Astrocyte (in vitro differentiated cells and primary cell): Measurements from ENCODE around the gene PRKG1. TPM values are rescaled to one million over a fixed set of nuclear protein-coding genes. Genes with fewer than 3 reads are reported as not detected.

Experiments used
- DNase-seq: peaks from one replicate; pipeline ENCODE4 v3.0.0-alpha.2; 2010; ENCODE audit warnings: low read depth
- FAIRE-seq: peaks from 2 replicates; lab custom pipeline; 2011; peaks lifted over from hg19 to GRCh38; lab: Jason Lieb, UNC
- H2AFZ ChIP-seq: 2 replicates; pipeline ENCODE4 v1.6.0; 2012; ENCODE audit warnings: low read depth, low read length, inconsistent platforms
- H3K27ac ChIP-seq: 2 replicates; pipeline ENCODE4 v1.5.1; 2011; ENCODE audit warnings: low read depth, low read length, inconsistent platforms
- H3K27me3 ChIP-seq: 2 replicates; pipeline ENCODE4 v1.6.0; 2011; ENCODE audit warnings: low read length, inconsistent platforms; ENCODE audit not compliant: insufficient read depth
- H3K36me3 ChIP-seq: 2 replicates; pipeline ENCODE4 v1.5.1; 2011; ENCODE audit warnings: low read length, inconsistent platforms; ENCODE audit not compliant: insufficient read depth
- H3K4me1 ChIP-seq: 2 replicates; pipeline ENCODE4 v1.5.1; 2011; ENCODE audit warnings: low read length, inconsistent platforms; ENCODE audit not compliant: insufficient read depth
- H3K4me2 ChIP-seq: 2 replicates; pipeline ENCODE4 v1.6.0; 2012; ENCODE audit warnings: low read length, inconsistent platforms
- H3K4me3 ChIP-seq: 2 replicates; pipeline ENCODE4 v1.5.1; 2011; ENCODE audit warnings: low read depth, mild to moderate bottlenecking, low read length, inconsistent platforms; ENCODE audit not compliant: insufficient read depth
- H3K79me2 ChIP-seq: 2 replicates; pipeline ENCODE4 v1.6.0; 2012; ENCODE audit warnings: mild to moderate bottlenecking, low read length, inconsistent platforms; ENCODE audit not compliant: insufficient read depth
- H3K9ac ChIP-seq: 2 replicates; pipeline ENCODE4 v1.6.0; 2012; ENCODE audit warnings: mild to moderate bottlenecking, low read length, inconsistent platforms
- H3K9me3 ChIP-seq: 2 replicates; pipeline ENCODE4 v1.5.1; 2012; ENCODE audit warnings: low read depth, mild to moderate bottlenecking, low read length, inconsistent platforms; ENCODE audit not compliant: insufficient read depth
- H4K20me1 ChIP-seq: 2 replicates; pipeline ENCODE4 v1.6.0; 2012; ENCODE audit warnings: low read length, inconsistent platforms; ENCODE audit not compliant: insufficient read depth
- H3K27ac Mint-ChIP-seq: one replicate; pipeline ENCODE4 v1.8.0; 2021; ENCODE audit warnings: mild to moderate bottlenecking, mixed read lengths; ENCODE audit not compliant: unreplicated experiment
- H3K27me3 Mint-ChIP-seq: one replicate; pipeline ENCODE4 v1.8.0; 2021; ENCODE audit warnings: low read depth, mixed read lengths; ENCODE audit not compliant: unreplicated experiment
- H3K36me3 Mint-ChIP-seq: one replicate; pipeline ENCODE4 v1.8.0; 2021; ENCODE audit warnings: low read depth, mixed read lengths; ENCODE audit not compliant: unreplicated experiment
- H3K4me1 Mint-ChIP-seq: one replicate; pipeline ENCODE4 v1.8.0; 2021; ENCODE audit warnings: low read depth, mixed read lengths; ENCODE audit not compliant: unreplicated experiment
- H3K4me3 Mint-ChIP-seq: one replicate; pipeline ENCODE4 v1.8.0; 2021; ENCODE audit warnings: mild to moderate bottlenecking, moderate library complexity, mixed read lengths; ENCODE audit not compliant: unreplicated experiment
- H3K9me3 Mint-ChIP-seq: one replicate; pipeline ENCODE4 v1.8.0; 2021; ENCODE audit warnings: mild to moderate bottlenecking, mixed read lengths; ENCODE audit not compliant: unreplicated experiment
- EZH2 ChIP-seq: IDR thresholded peaks from 2 replicates; pipeline ENCODE4 v1.6.1; 2012; ENCODE audit warnings: mild to moderate bottlenecking, low read length, inconsistent platforms; ENCODE audit not compliant: insufficient read depth
- total RNA-seq: library from RNA; stranded (reverse); gene quantifications from 2 replicates; pipeline ENCODE4 v1.2.1, GENCODE V29; 2021
- TF ChIP-seq, protein P1 (sequence below): IDR thresholded peaks from 2 replicates; pipeline ENCODE4 v1.5.1; 2011; ENCODE audit warnings: low read depth, mild to moderate bottlenecking, inconsistent platforms, low read length, moderate library complexity; ENCODE audit not compliant: insufficient read depth

Gene PRKG1
- total RNA-seq, 1 donor from 2014 or later: 3.1 TPM

DNA sequence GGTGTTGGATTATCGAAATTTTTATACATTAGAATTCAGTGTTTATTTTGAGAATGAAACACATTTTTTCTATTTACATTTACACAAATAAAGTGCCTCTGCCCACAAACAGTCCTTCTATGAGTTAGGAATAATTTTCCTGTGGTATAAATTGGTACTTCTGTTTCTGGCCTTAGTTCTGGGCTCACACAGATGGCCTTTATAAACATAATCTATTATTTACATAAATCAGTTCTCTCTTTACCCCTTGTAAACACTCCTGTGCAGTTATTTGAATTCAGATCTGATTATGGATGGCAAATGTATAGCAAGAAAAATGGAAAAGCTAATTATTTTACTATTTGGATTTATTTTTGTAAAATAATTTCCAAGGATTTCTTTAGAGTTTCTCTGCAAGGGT, 143.2 kb downstream of the PRKG1 start:
- Histone ChIP-seq H3K36me3 (no peaks in the 10 kb centered on the region), H3K9ac (no peak overlapping the region), H3K27me3 (no peaks in the 10 kb centered on the region), H2AFZ (no peak overlapping the region), H3K4me1 (no peaks in the 10 kb centered on the region), H3K27ac (no peak overlapping the region), H3K79me2 (no peaks in the 10 kb centered on the region), H3K4me2 (no peak overlapping the region), H3K4me3 (no peak overlapping the region), H4K20me1 (no peaks in the 10 kb centered on the region), H3K9me3 (no peaks in the 10 kb centered on the region)
- H3K27ac Mint-ChIP-seq: no peak overlapping the region
- H3K9me3 Mint-ChIP-seq: no peaks in the 10 kb centered on the region
- TF ChIP-seq, protein P1, sequence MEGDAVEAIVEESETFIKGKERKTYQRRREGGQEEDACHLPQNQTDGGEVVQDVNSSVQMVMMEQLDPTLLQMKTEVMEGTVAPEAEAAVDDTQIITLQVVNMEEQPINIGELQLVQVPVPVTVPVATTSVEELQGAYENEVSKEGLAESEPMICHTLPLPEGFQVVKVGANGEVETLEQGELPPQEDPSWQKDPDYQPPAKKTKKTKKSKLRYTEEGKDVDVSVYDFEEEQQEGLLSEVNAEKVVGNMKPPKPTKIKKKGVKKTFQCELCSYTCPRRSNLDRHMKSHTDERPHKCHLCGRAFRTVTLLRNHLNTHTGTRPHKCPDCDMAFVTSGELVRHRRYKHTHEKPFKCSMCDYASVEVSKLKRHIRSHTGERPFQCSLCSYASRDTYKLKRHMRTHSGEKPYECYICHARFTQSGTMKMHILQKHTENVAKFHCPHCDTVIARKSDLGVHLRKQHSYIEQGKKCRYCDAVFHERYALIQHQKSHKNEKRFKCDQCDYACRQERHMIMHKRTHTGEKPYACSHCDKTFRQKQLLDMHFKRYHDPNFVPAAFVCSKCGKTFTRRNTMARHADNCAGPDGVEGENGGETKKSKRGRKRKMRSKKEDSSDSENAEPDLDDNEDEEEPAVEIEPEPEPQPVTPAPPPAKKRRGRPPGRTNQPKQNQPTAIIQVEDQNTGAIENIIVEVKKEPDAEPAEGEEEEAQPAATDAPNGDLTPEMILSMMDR: no peak
- no peak for TF ChIP-seq EZH2
- H3K4me3 Mint-ChIP-seq: no peak overlapping the region
- no peak for FAIRE-seq
- peaks cover 5% of the 10 kb centered on the region for H3K4me1 Mint-ChIP-seq
- H3K36me3 Mint-ChIP-seq: no peaks in the 10 kb centered on the region
- no peak for DNase-seq
- H3K27me3 Mint-ChIP-seq: no peaks in the 10 kb centered on the region

DNA sequence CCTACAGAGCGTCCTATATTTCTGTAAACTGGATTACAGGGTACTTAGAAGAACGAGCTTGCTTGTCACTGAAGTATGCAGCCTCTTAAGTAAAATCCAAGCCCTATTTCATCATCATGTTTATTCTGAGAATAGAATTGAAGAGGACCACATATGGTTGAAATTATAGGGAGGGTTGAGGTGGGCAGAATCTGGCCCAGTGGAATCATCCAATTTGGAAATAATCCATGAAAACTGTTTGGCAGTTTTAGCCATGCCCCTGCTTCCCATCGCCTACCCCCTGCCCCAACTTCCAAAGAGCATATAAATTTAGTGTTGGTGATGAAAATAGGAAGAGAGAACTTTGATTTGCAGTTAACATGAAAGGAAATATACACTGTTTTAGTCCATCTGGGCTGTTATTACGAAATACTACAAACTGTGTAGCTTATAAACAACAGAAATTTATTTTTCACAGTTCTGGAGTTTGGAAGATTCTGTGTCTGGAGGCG, 150.4 kb downstream of the PRKG1 start:
- no peak for TF ChIP-seq EZH2
- TF ChIP-seq, protein P1: no peak
- Histone ChIP-seq H3K9ac (no peak overlapping the region), H3K4me3 (no peak overlapping the region), H3K36me3 (no peaks in the 10 kb centered on the region), H3K4me1 (no peaks in the 10 kb centered on the region), H3K4me2 (no peak overlapping the region), H3K27ac (no peak overlapping the region), H3K79me2 (no peaks in the 10 kb centered on the region), H2AFZ (no peak overlapping the region), H4K20me1 (no peaks in the 10 kb centered on the region), H3K9me3 (no peaks in the 10 kb centered on the region), H3K27me3 (no peaks in the 10 kb centered on the region)
- peak; percentile 39 for FAIRE-seq
- H3K9me3 Mint-ChIP-seq: no peaks in the 10 kb centered on the region
- no peak overlapping the region for H3K27ac Mint-ChIP-seq
- peak; percentile 37 for DNase-seq
- no peaks in the 10 kb centered on the region for H3K27me3 Mint-ChIP-seq
- no peaks in the 10 kb centered on the region for H3K4me1 Mint-ChIP-seq
- no peak overlapping the region for H3K4me3 Mint-ChIP-seq
- no peaks in the 10 kb centered on the region for H3K36me3 Mint-ChIP-seq

DNA sequence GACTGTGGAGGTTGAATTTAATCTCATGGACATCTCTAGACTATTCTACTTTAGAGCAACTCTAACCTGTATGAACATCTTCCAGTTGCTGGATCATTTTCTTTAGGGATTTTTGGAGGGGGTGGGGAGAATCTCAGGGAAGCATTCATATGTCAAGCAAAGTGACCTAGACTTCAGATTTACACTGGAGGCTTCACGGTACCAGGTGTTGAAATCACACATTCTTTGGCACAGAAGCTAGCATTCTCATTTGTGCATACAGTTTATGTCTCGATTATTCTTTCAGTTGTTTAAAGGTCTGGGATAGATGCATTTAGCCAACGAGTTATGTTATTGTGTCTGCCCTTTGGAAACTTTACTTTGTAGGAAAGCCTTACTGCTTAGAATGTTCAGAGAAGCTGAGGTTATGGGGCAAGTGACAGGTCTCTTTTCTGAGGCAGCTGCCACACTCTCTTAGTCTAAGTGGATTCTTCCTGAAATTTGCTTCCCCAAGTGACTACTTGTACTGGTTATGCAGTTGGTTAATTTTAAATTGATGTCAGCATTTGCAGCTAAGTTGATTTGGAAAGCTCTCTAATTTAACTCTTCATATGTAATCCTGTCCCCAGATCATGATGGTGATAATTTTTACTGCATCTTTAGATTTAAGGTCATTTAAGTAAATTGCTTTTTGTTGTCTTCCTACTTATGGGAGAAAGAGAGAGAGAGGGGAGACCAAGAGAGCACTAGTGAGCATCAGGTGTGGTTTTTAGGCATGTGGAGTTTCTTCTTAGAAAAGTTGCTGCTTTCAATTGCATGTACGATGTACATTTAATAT, 153.8 kb downstream of the PRKG1 start:
- no peaks in the 10 kb centered on the region for H3K9me3 Mint-ChIP-seq
- Histone ChIP-seq H4K20me1 (no peaks in the 10 kb centered on the region), H3K4me3 (no peak overlapping the region), H3K36me3 (no peaks in the 10 kb centered on the region), H3K9me3 (no peaks in the 10 kb centered on the region), H2AFZ (no peak overlapping the region), H3K4me2 (no peak overlapping the region), H3K79me2 (no peaks in the 10 kb centered on the region), H3K9ac (no peak overlapping the region), H3K4me1 (no peaks in the 10 kb centered on the region), H3K27me3 (no peaks in the 10 kb centered on the region), H3K27ac (no peak overlapping the region)
- H3K36me3 Mint-ChIP-seq: no peaks in the 10 kb centered on the region
- H3K4me3 Mint-ChIP-seq: no peak overlapping the region
- DNase-seq (no peak), FAIRE-seq (no peak)
- TF ChIP-seq, protein P1: no peak
- TF ChIP-seq EZH2: no peak
- H3K4me1 Mint-ChIP-seq: no peaks in the 10 kb centered on the region
- no peak overlapping the region for H3K27ac Mint-ChIP-seq
- H3K27me3 Mint-ChIP-seq: no peaks in the 10 kb centered on the region
